B cell (primary cell): ENCODE data around the gene NOL12. TPM values are rescaled to one million over a fixed set of nuclear protein-coding genes. Genes with fewer than 3 reads are reported as not detected.
A peak's percentile ranks its signal among the peaks of the same experiment; 100 is the strongest.

Experiments used
- ATAC-seq: fragments of 200-7000 bp; cut with Tn5 transposase; one replicate; pipeline ENCODE4 v1.10.0; 2021; ENCODE audit warnings: low read depth, mild to moderate bottlenecking, moderate number of reproducible peaks, moderate library complexity
- CTCF ChIA-PET: fragments of 350-600 bp; sonication (Branson Sonifier 250); formaldehyde crosslinking; loops from one replicate; lab custom pipeline; 2021; ENCODE audit warnings: antibody characterized with exemption, inconsistent platforms; lab: Charles Lee
- POLR2A ChIA-PET: fragments of 350-600 bp; sonication (Branson Sonifier 250); formaldehyde crosslinking; loops from one replicate; lab custom pipeline; 2021; ENCODE audit warnings: antibody characterized with exemption; lab: Charles Lee
- DNase-seq: peaks from one replicate; pipeline ENCODE4 v3.0.0; 2013
- H2AFZ ChIP-seq: 2 replicates; pipeline ENCODE4 v1.6.1; 2012; ENCODE audit warnings: mild to moderate bottlenecking, low read depth, low read length; ENCODE audit not compliant: insufficient read depth, poor library complexity, severe bottlenecking
- H3K27ac ChIP-seq, 2 donors: 1 replicate in 1 of 2; 2 replicates in 1 of 2; pipeline ENCODE4 v1.5.1; 2012 to 2013; ENCODE audit warnings: low read length in 2 of 2, mild to moderate bottlenecking in 2 of 2, moderate library complexity in 1 of 2
- H3K27me3 ChIP-seq, 4 experiments: fragments of 200-600 bp in 1 of 4; sonication (generic) in 1 of 4; replicated peaks in 1 of 4; 1 replicate in 2 of 4; 2 replicates in 2 of 4; pipeline versions ENCODE4 v1.6.1 to v1.7.0; 2013 to 2016; ENCODE audit warnings: low read length in 3 of 4, mild to moderate bottlenecking in 2 of 4, mixed read lengths in 1 of 4, moderate library complexity in 1 of 4; ENCODE audit not compliant: insufficient read depth in 4 of 4, control insufficient read depth in 3 of 4; ENCODE audit errors: control extremely low read depth in 1 of 4
- H3K36me3 ChIP-seq, 2 experiments: replicated peaks in 1 of 2; 1 replicate in 1 of 2; 2 replicates in 1 of 2; pipeline versions ENCODE4 v1.6.1 to v1.7.1; 2013; ENCODE audit warnings: low read length in 1 of 2; ENCODE audit not compliant: insufficient read depth in 2 of 2, control insufficient read depth in 1 of 2; ENCODE audit errors: control extremely low read depth in 1 of 2, extremely low read depth in 1 of 2
- H3K4me1 ChIP-seq, 2 donors: fragments of 200-600 bp in 1 of 2; sonication (generic) in 1 of 2; 1 replicate in 1 of 2; 2 replicates in 1 of 2; pipeline versions ENCODE4 v1.5.1 to v1.6.1; 2013 to 2017; ENCODE audit warnings: low read length in 2 of 2; ENCODE audit not compliant: control insufficient read depth in 2 of 2, insufficient read depth in 2 of 2
- H3K4me2 ChIP-seq: replicated peaks from 2 replicates; pipeline ENCODE3; 2012; ENCODE audit warnings: mild to moderate bottlenecking, low read depth, low read length; ENCODE audit not compliant: poor library complexity, severe bottlenecking
- H3K4me3 ChIP-seq, 5 experiments: fragments of 200-600 bp in 1 of 5; sonication (generic) in 1 of 5; 1 replicate in 3 of 5; 2 replicates in 2 of 5; pipeline versions ENCODE4 v1.5.1 to v1.7.0; 2011 to 2016; ENCODE audit warnings: low read length in 4 of 5, mild to moderate bottlenecking in 4 of 5, low read depth in 2 of 5, control low read depth in 1 of 5, moderate library complexity in 1 of 5; ENCODE audit not compliant: insufficient read depth in 1 of 5; ENCODE audit errors: control extremely low read depth in 1 of 5, extremely low read depth in 1 of 5
- H3K79me2 ChIP-seq: fragments of 200-600 bp; sonication (generic); one replicate; pipeline ENCODE4 v1.6.0; 2016; ENCODE audit warnings: low read length; ENCODE audit not compliant: control insufficient read depth, insufficient read depth
- H3K9ac ChIP-seq: fragments of 200-600 bp; sonication (generic); 2 replicates; pipeline ENCODE4 v1.6.1; 2017; ENCODE audit warnings: mild to moderate bottlenecking, low read length, moderate library complexity
- H3K9me3 ChIP-seq, 3 donors: one replicate each; pipeline versions ENCODE4 v1.6.1 to v1.7.1; 2013; ENCODE audit warnings: low read length in 2 of 3; ENCODE audit not compliant: control insufficient read depth in 2 of 3, insufficient read depth in 1 of 3; ENCODE audit errors: control extremely low read depth in 1 of 3
- H4K20me1 ChIP-seq: 2 replicates; pipeline ENCODE4 v1.6.0; 2012; ENCODE audit warnings: mild to moderate bottlenecking, low read length; ENCODE audit not compliant: insufficient read depth, control insufficient read depth, poor library complexity, severe bottlenecking
- H3K27ac Mint-ChIP-seq: one replicate; pipeline ENCODE4 v1.8.0; 2021; ENCODE audit warnings: mixed read lengths
- H3K27me3 Mint-ChIP-seq: one replicate; pipeline ENCODE4 v1.8.0; 2021; ENCODE audit warnings: mixed read lengths
- H3K4me1 Mint-ChIP-seq: one replicate; pipeline ENCODE4 v1.8.0; 2021; ENCODE audit warnings: mixed read lengths
- H3K4me3 Mint-ChIP-seq: one replicate; pipeline ENCODE4 v1.8.0; 2021; ENCODE audit warnings: mixed read lengths
- H3K9me3 Mint-ChIP-seq: one replicate; pipeline ENCODE4 v1.8.0; 2022; ENCODE audit warnings: mixed read lengths; ENCODE audit not compliant: insufficient read depth
- EZH2 ChIP-seq: IDR thresholded peaks from 2 replicates; pipeline ENCODE4 v1.6.1; 2012; ENCODE audit warnings: borderline replicate concordance, low read depth, mild to moderate bottlenecking, moderate library complexity, low read length; ENCODE audit not compliant: insufficient read depth, poor library complexity, severe bottlenecking
- WGBS: methylation state at CpG from one replicate; pipeline ENCODE4 v1.1.5; 2013; ENCODE audit warnings: missing lambda C conversion rate; ENCODE audit not compliant: insufficient coverage; 5-methylcytosine and 5-hydroxymethylcytosine counted together
- intact Hi-C: fragments of 100-400 bp; cut with micrococcal nuclease; formaldehyde crosslinking; loops from one replicate; pipeline ENCODE4 v1.10.0; 2022
- polyA plus RNA-seq: library from polyadenylated mRNA; depleted of rRNA; stranded (reverse); fragments of >200 nt; gene quantifications from 2 replicates; pipeline ENCODE4 v1.2.3, GENCODE V29; 2012
- total RNA-seq, 2 donors: library from RNA; stranded (reverse); fragments of 120-200 nt in 1 of 2; gene quantifications; 1 replicate in 1 of 2; 2 replicates in 1 of 2; pipeline versions ENCODE4 v1.2.3 to v1.2.4, GENCODE V29; 2013 to 2022
- TF ChIP-seq, protein P1 (sequence below): fragments of 200-600 bp; IDR thresholded peaks from one replicate; pipeline ENCODE4 v1.8.0; 2022; ENCODE audit warnings: antibody characterized with exemption, mild to moderate bottlenecking

The NOL12 gene
- total and polyA plus RNA-seq, 2 donors (not counting 1 experiment from before 2014, with no cell fraction given) = 34.7 to 43.1 TPM

DNA sequence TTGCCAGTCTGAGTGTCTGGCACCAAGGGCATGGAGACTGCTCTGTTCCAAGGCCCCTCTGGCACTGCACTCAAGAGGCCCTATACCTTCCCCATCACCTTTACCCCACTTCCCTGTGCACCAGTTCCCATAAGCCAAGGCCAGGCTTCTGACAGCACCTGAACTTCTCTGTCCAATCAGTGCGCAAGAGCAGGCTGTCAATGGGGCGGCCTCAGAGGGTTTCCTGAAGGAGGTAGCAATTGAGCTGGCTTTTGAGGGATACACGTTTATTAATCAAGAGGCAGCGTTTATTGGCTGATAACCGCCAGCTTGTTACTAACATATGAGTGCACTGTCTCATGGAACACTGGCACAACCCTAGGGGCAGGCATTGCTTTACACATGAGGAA is 44.6 kb upstream of the NOL12 start:
- DNase-seq = no peak
- H3K79me2 ChIP-seq = peaks cover 33% of the 10 kb centered on the region
- H3K4me3 Mint-ChIP-seq = peak overlapping the region; percentile 26
- H3K27ac Mint-ChIP-seq = peak overlapping the region; percentile 95
- ATAC-seq = no peak
- peaks cover 50% of the 10 kb centered on the region for H3K4me1 Mint-ChIP-seq
- peak overlapping the region in 1 of 2 donors; percentile 79 for H3K27ac ChIP-seq
- H3K4me2 ChIP-seq = no peak overlapping the region
- ChIA-PET CTCF (interaction anchor here (0.7 to 22.4 kb wide), 7 partner anchors 9 to 255 kb away, joined by 3 to 620 read pairs (median 5); partner anchors contain the start of genes GGA1, LGALS1, NOL12 and PDXP), POLR2A (interaction anchor here (0.8 to 2.7 kb wide), 4 partner anchors 8 to 34 kb away, joined by 3 to 27 read pairs (median 7); no protein-coding TSS in a partner anchor)
- H3K27me3 Mint-ChIP-seq = no peaks in the 10 kb centered on the region
- intact Hi-C loops = no loop called here
- H3K9me3 ChIP-seq = no peaks in the 10 kb centered on the region
- no peak overlapping the region for H3K4me3 ChIP-seq
- H3K9ac ChIP-seq = no peak overlapping the region
- peaks cover 0 to 47% of the 10 kb centered on the region in 2 experiments for H3K36me3 ChIP-seq
- no peak overlapping the region for H2AFZ ChIP-seq
- H3K27me3 ChIP-seq = no peaks in the 10 kb centered on the region
- WGBS = 94% methylated on average over 5 of the region's 5 CpGs
- peaks cover 20% of the 10 kb centered on the region for H4K20me1 ChIP-seq
- no peak for TF ChIP-seq EZH2
- TF ChIP-seq, protein P1, sequence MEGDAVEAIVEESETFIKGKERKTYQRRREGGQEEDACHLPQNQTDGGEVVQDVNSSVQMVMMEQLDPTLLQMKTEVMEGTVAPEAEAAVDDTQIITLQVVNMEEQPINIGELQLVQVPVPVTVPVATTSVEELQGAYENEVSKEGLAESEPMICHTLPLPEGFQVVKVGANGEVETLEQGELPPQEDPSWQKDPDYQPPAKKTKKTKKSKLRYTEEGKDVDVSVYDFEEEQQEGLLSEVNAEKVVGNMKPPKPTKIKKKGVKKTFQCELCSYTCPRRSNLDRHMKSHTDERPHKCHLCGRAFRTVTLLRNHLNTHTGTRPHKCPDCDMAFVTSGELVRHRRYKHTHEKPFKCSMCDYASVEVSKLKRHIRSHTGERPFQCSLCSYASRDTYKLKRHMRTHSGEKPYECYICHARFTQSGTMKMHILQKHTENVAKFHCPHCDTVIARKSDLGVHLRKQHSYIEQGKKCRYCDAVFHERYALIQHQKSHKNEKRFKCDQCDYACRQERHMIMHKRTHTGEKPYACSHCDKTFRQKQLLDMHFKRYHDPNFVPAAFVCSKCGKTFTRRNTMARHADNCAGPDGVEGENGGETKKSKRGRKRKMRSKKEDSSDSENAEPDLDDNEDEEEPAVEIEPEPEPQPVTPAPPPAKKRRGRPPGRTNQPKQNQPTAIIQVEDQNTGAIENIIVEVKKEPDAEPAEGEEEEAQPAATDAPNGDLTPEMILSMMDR = no peak
- peaks cover 42 to 57% of the 10 kb centered on the region in 2 donors for H3K4me1 ChIP-seq
- no peaks in the 10 kb centered on the region for H3K9me3 Mint-ChIP-seq

DNA sequence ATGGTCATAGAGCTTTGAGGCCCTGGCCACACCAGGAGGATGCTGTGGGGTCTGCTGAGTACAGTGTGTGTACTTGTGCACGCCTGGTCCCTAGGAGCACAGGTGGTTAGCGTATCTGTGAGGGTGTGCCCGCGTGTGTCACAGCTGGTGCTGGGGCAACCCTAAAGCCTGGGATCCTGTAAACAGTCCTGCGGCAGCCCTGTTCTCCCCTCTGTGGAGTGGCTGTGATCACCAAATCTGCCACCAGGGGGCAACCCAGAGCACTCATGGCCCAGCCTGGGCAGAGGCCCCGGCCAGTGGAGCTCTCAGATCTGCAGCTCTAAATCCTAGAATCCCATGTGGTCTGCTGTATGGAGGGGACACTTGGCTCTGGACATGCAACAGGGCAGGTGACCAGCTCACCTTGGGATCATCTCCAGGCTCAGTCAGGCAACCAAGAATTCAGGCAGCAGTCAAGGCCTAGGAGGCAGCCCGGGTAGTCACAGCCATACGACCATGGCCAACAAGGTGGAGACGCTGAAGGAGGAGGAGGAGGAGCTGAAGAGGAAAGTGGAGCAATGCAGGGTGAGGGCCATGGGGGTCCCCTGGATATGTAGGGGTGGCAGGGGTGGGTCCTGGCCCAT is 42.8 kb upstream of the NOL12 start:
- peak overlapping the region; percentile 87 for H3K27ac Mint-ChIP-seq
- H2AFZ ChIP-seq = peak overlapping the region; percentile 18
- H3K9me3 ChIP-seq = no peaks in the 10 kb centered on the region
- peaks cover 2 to 65% of the 10 kb centered on the region in 2 experiments for H3K36me3 ChIP-seq
- H3K4me1 Mint-ChIP-seq = peaks cover 35% of the 10 kb centered on the region
- no peak overlapping the region for H3K27ac ChIP-seq
- peak overlapping the region; percentile 56 for H3K4me3 Mint-ChIP-seq
- no peaks in the 10 kb centered on the region for H3K9me3 Mint-ChIP-seq
- H3K4me3 ChIP-seq = no peak overlapping the region
- WGBS = 34% methylated on average over 9 of the region's 9 CpGs
- intact Hi-C loops = loop anchor here (1.0 kb wide), 5 partner anchors 10 to 38 kb away; partner anchors contain the start of gene PDXP
- DNase-seq = peak; percentile 86
- H3K9ac ChIP-seq = no peak overlapping the region
- ChIA-PET POLR2A (interaction anchor here (0.5 to 2.7 kb wide), 13 partner anchors 10 to 1251 kb away, joined by 3 to 27 read pairs (median 5); partner anchors contain the start of genes LGALS1, NOL12 and PDXP), CTCF (interaction anchor here (0.7 to 22.4 kb wide), 17 partner anchors 8 to 1262 kb away, joined by 3 to 620 read pairs (median 6); partner anchors contain the start of genes ANKRD54, GGA1, LGALS1 and NOL12)
- peak overlapping the region; percentile 49 for H3K4me2 ChIP-seq
- H3K27me3 ChIP-seq = no peaks in the 10 kb centered on the region
- no peak for TF ChIP-seq EZH2
- TF ChIP-seq, protein P1 = peak; percentile 91
- peaks cover 44% of the 10 kb centered on the region for H3K79me2 ChIP-seq
- peaks cover 24 to 39% of the 10 kb centered on the region in 2 donors for H3K4me1 ChIP-seq
- peak; percentile 75 for ATAC-seq
- H3K27me3 Mint-ChIP-seq = no peaks in the 10 kb centered on the region
- peaks cover 20% of the 10 kb centered on the region for H4K20me1 ChIP-seq
